HG03097 (cell line): ENCODE results near the gene MAP2K4.

ENCODE experiments used
- ATAC-seq: cut with Tn5 transposase; IDR thresholded peaks from one replicate; pipeline ENCODE4 v1.9.1; 2021; ENCODE audit not compliant: unreplicated experiment, low FRiP score

Gene MAP2K4

DNA sequence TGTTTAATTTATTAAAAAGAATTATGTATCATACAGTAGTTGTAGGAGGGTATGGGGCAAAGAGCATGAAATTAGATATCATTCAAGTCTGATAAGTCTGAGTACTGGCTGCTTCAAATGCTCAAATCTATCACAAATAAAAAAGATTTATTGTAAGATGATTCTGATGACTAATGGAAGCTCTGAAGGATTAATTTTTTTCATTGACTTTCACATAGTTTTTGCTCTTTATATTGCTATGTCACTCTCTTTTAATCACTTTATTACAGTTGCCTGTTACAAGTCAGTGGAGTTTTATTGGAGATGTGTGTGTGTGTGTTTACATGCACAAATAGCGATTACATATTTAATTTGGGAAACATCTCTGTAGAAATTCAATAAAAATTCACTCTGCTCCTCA lies 15.0 kb downstream of the MAP2K4 start:
- no peak for ATAC-seq

DNA sequence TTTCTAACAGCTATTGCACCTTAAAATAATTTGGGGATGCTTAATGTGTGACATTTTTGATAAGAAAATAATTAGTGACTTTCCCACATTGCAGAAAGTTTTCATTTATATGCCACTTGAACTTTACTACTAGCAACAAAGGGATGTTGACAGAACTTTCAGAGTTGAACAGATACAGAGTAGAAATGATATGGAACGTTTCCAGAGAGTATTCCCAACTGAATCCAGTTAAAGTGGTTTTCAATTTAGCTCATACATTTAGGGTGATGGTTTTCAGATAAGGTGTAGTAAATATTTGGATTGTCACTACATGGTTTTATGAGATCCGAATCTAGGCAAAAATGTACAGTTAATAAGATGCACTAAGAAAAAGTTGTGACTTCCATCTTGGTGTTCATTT lies 17.3 kb downstream of the MAP2K4 start:
- ATAC-seq = no peak

DNA sequence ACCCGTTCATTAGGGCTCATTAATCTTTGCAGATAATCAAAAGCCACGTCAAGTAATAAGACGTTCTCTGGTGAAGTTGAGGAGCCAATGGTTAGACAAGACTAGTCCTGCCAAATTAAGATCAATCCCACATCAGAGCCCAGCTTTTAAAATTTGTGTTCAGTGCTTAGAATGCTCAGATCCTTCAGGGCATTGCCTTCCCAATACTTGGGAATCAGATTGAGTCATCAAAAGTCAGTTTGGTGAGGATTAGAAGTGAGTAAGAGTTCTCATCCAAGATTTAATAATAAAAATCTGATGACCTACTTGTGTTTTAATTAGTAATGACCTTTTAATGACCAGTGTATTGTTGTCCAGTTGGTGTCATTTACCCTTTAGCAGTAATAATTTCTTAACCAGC lies 19.8 kb downstream of the MAP2K4 start:
- ATAC-seq = no peak

GRCh38 chr17:12041312-12041711 lies 20.6 kb downstream of the MAP2K4 start:
- no peak for ATAC-seq

GRCh38 chr17:12043702-12044101 lies 23.0 kb downstream of the MAP2K4 start:
- no peak for ATAC-seq

GRCh38 chr17:12046786-12047185 lies 26.1 kb downstream of the MAP2K4 start:
- no peak for ATAC-seq

DNA sequence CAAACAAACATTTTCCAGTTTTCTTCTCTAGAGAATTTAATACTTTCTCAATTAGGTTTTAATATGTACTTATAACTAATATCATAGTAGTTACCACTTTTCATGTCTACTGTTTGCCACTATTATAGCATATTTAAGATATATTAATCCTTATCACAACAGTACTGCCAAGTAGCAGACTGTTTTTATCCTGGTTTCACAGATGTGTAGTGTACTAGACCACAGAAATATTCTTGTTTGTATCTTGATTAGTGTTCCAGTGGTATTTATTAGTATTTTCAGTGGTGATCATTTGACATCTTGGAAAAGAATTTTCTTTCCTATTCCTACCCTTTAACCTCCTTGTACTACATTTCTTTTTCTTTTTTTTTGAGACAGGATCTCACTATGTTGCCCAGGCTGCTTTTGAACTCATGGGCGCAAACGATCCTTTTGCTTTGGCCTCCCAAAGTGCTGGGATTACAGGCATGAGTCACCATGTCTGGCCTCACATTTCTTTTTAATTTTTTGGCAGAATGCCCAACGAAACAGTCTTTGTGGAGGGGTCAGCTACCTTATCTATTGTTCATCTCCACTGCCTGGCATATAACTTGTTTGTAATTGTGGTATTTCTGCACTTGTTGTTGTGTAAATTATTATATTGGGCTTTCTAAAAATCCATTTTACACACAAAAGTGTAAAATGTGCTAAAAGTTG lies 27.2 kb downstream of the MAP2K4 start:
- ATAC-seq = no peak

DNA sequence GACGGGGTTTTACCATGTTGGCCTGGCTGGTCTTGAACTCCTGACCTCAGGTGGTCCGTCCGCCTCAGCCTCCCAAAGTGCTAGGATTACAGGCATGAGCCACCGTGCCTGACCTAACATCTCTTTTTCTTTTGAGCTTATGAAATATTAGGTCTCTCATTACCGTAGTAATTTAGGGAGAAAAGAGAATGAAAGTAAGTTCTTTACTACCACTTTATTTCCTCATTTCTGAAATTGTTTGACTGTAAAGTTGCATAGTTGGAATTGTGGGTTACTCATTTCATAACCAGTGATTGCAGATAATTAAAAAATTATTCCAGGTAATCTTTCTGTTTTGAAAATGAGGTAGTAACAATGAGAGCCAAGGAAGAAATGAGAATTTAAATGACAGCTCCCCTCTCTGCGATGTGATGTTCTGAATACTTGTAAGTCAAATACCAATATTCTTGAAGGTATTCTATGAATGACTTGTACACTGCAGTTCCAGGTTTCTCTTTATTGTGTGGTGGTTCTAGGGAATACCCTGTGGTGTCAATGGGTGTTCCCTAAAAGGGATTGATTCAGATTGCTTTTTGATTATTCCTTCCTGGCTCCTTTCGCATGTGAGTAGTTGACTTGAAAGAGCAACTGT lies 28.3 kb downstream of the MAP2K4 start:
- ATAC-seq = no peak

GRCh38 chr17:12050646-12051225 lies 30.1 kb downstream of the MAP2K4 start:
- ATAC-seq = no peak

GRCh38 chr17:12053552-12053951 lies 32.9 kb downstream of the MAP2K4 start:
- ATAC-seq = no peak

GRCh38 chr17:12055889-12056288 lies 35.2 kb downstream of the MAP2K4 start:
- ATAC-seq = no peak

GRCh38 chr17:12057520-12057919 lies 36.8 kb downstream of the MAP2K4 start:
- no peak for ATAC-seq

GRCh38 chr17:12058535-12058934 lies 37.9 kb downstream of the MAP2K4 start:
- ATAC-seq = no peak

DNA sequence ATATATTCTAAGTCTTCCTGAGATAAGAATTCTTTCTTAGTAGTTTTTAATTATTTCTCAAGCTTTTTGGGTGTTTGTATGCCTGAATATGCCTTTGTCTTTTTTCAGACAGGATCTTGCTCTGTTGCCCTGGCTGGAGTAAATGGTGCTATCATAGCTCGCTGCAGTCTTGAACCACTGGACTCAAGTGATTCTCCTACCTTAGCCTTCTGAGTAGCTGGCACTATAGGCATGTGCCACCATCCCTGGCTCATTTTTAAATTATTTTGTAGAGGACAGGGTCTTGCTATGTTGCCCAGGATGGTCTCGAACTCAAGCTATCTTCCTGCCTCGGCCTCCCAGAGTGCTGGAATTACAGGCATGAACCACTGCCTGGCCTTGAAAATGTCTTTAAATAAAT lies 41.6 kb downstream of the MAP2K4 start:
- no peak for ATAC-seq

GRCh38 chr17:12064395-12064794 lies 43.7 kb downstream of the MAP2K4 start:
- no peak for ATAC-seq

GRCh38 chr17:12067485-12067884 lies 46.8 kb downstream of the MAP2K4 start:
- ATAC-seq = no peak

DNA sequence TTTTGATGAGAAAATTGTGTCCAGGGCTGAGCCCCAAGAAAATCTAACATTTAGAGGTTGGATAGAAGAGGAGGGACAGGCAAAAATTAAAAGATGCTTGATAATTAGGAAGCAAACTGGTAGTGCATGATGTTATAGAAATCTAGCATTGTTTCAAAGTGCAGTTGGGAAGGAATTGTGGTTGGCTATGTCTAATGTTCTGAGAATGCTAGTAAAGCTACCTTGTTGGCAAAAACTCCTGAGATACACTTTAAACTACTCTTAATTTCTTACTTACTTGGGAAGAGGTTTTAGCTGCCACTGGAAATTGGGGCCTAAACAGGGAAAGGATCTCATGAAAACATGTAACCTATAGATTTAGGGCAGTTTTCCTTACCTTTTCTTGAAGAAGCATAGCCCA lies 48.3 kb downstream of the MAP2K4 start:
- ATAC-seq = no peak

DNA sequence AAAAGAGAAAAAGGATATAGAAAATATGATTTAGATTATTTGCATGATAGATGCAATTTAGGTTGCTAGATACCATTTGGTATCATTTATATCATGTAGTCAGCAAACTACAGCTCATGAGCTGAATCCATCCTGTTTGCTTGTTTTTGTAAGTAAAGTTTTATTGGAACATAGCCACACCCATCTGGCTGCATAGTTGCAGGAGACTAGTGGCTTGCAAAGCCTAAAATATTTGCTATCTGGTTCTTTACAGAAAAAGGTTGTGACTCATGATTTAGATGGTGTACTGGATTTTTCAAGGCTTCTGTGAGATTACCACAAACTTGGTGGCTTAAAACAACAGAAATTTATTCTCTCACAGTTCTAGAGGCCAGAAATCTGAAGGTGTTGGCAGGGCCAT lies 49.9 kb downstream of the MAP2K4 start:
- ATAC-seq = no peak

DNA sequence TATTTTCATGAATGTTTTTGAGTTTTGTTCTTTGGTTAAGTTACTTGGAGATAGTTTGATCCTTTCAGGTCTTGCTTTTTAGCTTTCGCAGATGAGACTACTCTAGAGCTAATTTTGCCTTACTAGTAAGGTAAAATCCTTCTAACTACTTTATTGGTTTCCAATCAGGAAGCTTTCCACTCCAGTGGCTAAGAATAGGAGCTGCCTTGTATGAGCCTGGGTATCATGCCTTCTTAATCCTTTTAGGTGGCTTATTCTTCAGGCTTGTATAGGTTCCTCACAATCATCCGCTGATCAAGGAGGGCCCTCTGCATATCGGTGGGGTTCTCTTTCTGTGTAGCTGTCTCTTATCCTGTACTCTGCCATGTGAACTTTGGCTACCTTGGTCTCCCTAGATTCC lies 53.7 kb downstream of the MAP2K4 start:
- no peak for ATAC-seq

- ATAC-seq = no peak
Observed at GRCh38 chr17:12077773-12078172, 57.1 kb downstream of the MAP2K4 start.

DNA sequence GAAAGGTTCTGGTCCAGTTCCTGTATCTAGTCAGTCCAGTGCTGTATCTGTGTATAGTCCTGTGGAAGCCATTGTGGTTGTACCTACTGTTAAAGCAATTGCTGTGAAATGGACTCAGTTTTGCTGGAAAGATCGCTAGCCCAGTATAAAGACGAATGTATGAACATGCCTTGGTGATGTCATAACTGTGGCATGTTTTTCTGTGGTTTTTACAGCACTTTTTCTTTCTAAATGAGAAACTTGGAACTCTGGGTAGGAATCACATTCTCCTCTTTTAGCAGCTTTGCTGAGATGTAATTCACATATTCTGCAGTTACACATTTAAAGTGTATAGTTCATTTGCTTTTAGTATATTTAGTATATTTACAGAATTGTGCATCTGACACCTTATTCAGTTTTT lies 58.1 kb downstream of the MAP2K4 start:
- no peak for ATAC-seq

GRCh38 chr17:12081720-12082119 lies 61.0 kb downstream of the MAP2K4 start:
- no peak for ATAC-seq
